ENCODE measurements around the gene SLIT3. TPM values are rescaled to one million over a fixed set of nuclear protein-coding genes. Genes with fewer than 3 reads are reported as not detected.

SLIT3 gene
- total RNA-seq, 4 donors from 2014 or later, result 6.8 to 23.1 (median 13.3) TPM

DNA sequence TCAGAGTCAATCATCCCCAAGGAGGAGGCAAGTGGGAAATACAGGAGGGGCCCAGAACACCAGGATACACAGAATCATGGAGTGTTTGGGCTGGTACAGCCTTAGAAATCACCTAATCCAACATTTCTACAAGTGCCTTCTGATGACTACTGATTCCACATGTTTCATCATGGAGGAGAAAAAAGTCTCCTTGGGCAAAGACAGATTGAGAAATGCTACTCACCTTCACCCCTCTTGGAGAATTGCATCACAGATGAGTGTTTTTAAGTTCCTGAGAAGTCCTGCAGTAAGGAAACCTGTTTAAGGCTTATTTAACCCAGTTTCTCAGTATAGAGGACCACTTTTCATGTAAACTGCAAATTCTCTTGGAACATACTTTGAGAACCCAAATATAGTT is 2.2 kb upstream of the SLIT3 start:
- Histone ChIP-seq H3K36me3 (no peaks in the 10 kb centered on the region), H3K27me3 (no peaks in the 10 kb centered on the region), H3K9me3 (no peaks in the 10 kb centered on the region)

GRCh38 chr5:169302491-169303118 is 1.7 kb upstream of the SLIT3 start:
- Histone ChIP-seq H3K9me3 (no peaks in the 10 kb centered on the region), H3K4me1 (peaks cover 0 to 4% (median 0%) of the 10 kb centered on the region in 4 donors), H3K4me3 (no peak overlapping the region), H3K36me3 (no peaks in the 10 kb centered on the region), H3K27ac (no peak overlapping the region), H3K27me3 (no peaks in the 10 kb centered on the region)
- DNase-seq, result peak; percentile 23 to 73 (median 72)
- TF ChIP-seq CTCF (IDR thresholded peaks at IDR 0.05), result peak; percentile 11 to 66 (median 60)
- no peak for TF ChIP-seq POLR2A (IDR thresholded peaks at IDR 0.05)

More for the DNA sequence above, 2.2 kb upstream of the SLIT3 start:
- no peak for DNase-seq
- TF ChIP-seq CTCF (IDR thresholded peaks at IDR 0.05) (no peak), POLR2A (IDR thresholded peaks at IDR 0.05) (no peak)
- H3K4me1 ChIP-seq, result peaks cover 0 to 4% (median 0%) of the 10 kb centered on the region in 4 donors
- H3K4me3 ChIP-seq, result no peak overlapping the region
- no peak overlapping the region for H3K27ac ChIP-seq

DNA sequence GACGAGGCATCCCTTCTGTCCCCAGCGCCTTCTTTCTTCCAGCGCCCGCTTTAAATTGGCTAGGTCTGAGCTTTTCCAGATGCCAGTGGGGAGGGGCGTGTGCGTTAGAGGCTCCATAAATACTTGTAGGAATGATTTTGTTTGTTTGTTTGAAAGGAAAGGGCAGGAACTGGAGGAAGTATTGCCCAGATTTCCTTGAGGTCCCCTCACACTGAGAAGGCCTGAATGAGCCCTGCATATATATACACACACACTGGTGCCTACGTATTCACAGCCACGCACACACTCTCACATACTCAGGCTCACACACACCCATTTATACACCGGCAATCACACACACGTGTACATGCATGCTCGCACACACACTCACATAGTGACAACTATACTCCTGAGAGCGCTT is 1.0 kb upstream of the SLIT3 start:
- no peak overlapping the region for H3K27ac ChIP-seq
- DNase-seq, result no peak
- H3K4me1 ChIP-seq, result peaks cover 0 to 4% (median 0%) of the 10 kb centered on the region in 4 donors
- no peaks in the 10 kb centered on the region for H3K27me3 ChIP-seq
- TF ChIP-seq CTCF (IDR thresholded peaks at IDR 0.05) (no peak), POLR2A (IDR thresholded peaks at IDR 0.05) (no peak)
- H3K9me3 ChIP-seq, result no peaks in the 10 kb centered on the region
- H3K36me3 ChIP-seq, result no peaks in the 10 kb centered on the region
- H3K4me3 ChIP-seq, result no peak overlapping the region

DNA sequence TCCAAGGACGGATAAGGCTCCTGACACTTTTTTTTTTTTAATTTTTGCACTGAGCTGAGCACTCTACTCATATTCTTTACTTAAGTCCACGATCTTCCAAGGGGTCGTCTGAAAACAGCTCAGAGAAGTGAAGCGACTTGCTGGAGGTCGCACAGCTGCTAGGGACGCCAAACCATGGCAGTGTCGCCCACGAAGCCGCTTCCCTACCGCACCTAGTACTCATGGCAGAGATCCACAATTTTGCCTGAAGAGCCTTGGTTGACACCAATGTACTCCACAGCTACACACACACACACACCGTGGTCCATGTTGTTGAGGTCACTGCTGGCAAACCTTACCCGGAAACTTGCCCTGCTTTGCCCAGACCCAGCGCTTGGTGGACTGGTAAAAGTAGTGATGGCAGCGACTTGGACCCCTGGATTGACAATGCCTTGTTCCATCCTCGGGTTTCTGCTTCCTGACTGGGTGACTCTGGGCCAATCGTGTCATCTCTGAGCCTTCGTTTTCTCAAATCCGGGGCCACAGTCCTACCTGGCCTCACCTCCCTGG is 521 bp upstream of the SLIT3 start:
- Histone ChIP-seq H3K4me3 (peak overlapping the region in 1 of 4 donors; percentile 48), H3K4me1 (peaks cover 0 to 4% (median 0%) of the 10 kb centered on the region in 4 donors), H3K27ac (peak overlapping the region in 1 of 4 donors; percentile 65), H3K27me3 (no peaks in the 10 kb centered on the region), H3K36me3 (no peaks in the 10 kb centered on the region), H3K9me3 (no peaks in the 10 kb centered on the region)
- TF ChIP-seq POLR2A (IDR thresholded peaks at IDR 0.05) (no peak), CTCF (IDR thresholded peaks at IDR 0.05) (no peak)
- DNase-seq, result no peak

- Histone ChIP-seq H3K27ac (peak overlapping the region in 3 of 4 donors; percentile 49 to 65 (median 59)), H3K4me1 (peaks cover 0 to 4% (median 0%) of the 10 kb centered on the region in 4 donors), H3K9me3 (no peaks in the 10 kb centered on the region), H3K36me3 (no peaks in the 10 kb centered on the region), H3K27me3 (no peaks in the 10 kb centered on the region), H3K4me3 (peak overlapping the region; percentile 12 to 48 (median 35))
- TF ChIP-seq POLR2A (IDR thresholded peaks at IDR 0.05) (no peak), CTCF (IDR thresholded peaks at IDR 0.05) (no peak)
- DNase-seq, result no peak
Observed at GRCh38 chr5:169299663-169300467, 1.1 kb downstream of the SLIT3 start.

All from Peyer's patch (tissue), 4 donors.